IMR-90 (cell line): ENCODE results near the gene TIGD3. TPM values are rescaled to one million over a fixed set of nuclear protein-coding genes. Genes with fewer than 3 reads are reported as not detected.

ENCODE experiments used
- ATAC-seq: fragments of 200-7000 bp; cut with Tn5 transposase; 2 replicates; pipeline ENCODE4 v1.9.1; 2020; ENCODE audit warnings: low read depth, mild to moderate bottlenecking, moderate library complexity
- BruUV-seq: library from RNA; stranded (reverse); fragments of 400-500 nt; replicated peaks from 2 replicates; lab custom pipeline; 2021; lab: Mats Ljungman, UMichigan
- CTCF ChIA-PET: fragments of 300-600 bp; formaldehyde crosslinking; extraction: SDS; loops from one replicate; lab custom pipeline; 2021; ENCODE audit warnings: antibody characterized with exemption; lab: Yijun Ruan, JAX
- POLR2A ChIA-PET: fragments of 300-600 bp; sonication (Branson Sonifier 250); formaldehyde crosslinking; loops from one replicate; lab custom pipeline; 2022; ENCODE audit warnings: antibody characterized with exemption; ENCODE audit not compliant: unreplicated experiment; lab: Charles Lee
- DNase-seq: peaks from one replicate; pipeline ENCODE4 v3.0.0; 2013
- H2AFZ ChIP-seq: replicated peaks from 2 replicates; pipeline ENCODE3; 2013; ENCODE audit warnings: low read length, mild to moderate bottlenecking; ENCODE audit not compliant: poor library complexity
- H2AK5ac ChIP-seq: 2 replicates; pipeline ENCODE4 v1.6.1; 2013; ENCODE audit warnings: low read depth, low read length, inconsistent platforms
- H2AK9ac ChIP-seq: replicated peaks from 2 replicates; pipeline ENCODE3; 2013; ENCODE audit warnings: mild to moderate bottlenecking, low read depth, low read length, moderate library complexity; ENCODE audit not compliant: poor library complexity
- H2BK120ac ChIP-seq: 2 replicates; pipeline ENCODE4 v1.6.1; 2013; ENCODE audit warnings: low read depth, low read length, inconsistent platforms
- H2BK15ac ChIP-seq: 3 replicates; pipeline ENCODE4 v1.6.1; 2013; ENCODE audit warnings: low read depth, low read length, inconsistent platforms
- H2BK20ac ChIP-seq: 2 replicates; pipeline ENCODE4 v1.6.1; 2013; ENCODE audit warnings: low read depth, mild to moderate bottlenecking, inconsistent platforms, low read length, moderate library complexity
- H2BK5ac ChIP-seq: 2 replicates; pipeline ENCODE4 v1.6.1; 2013; ENCODE audit warnings: mild to moderate bottlenecking, low read depth, low read length, inconsistent platforms; ENCODE audit not compliant: poor library complexity, severe bottlenecking
- H3K14ac ChIP-seq: replicated peaks from 2 replicates; pipeline ENCODE4 v1.6.1; 2013; ENCODE audit warnings: low read depth, low read length, inconsistent platforms
- H3K18ac ChIP-seq: 2 replicates; pipeline ENCODE4 v1.6.1; 2013; ENCODE audit warnings: low read depth, low read length, control low read depth
- H3K23ac ChIP-seq: 2 replicates; pipeline ENCODE4 v1.6.1; 2013; ENCODE audit warnings: low read depth, low read length, inconsistent platforms
- H3K27ac ChIP-seq: 2 replicates; pipeline ENCODE4 v1.5.1; 2013; ENCODE audit warnings: mild to moderate bottlenecking, control low read depth, low read length; ENCODE audit not compliant: insufficient read depth
- H3K27me3 ChIP-seq: 2 replicates; pipeline ENCODE4 v1.6.1; 2013; ENCODE audit warnings: low read length; ENCODE audit not compliant: control insufficient read depth, insufficient read depth
- H3K36me3 ChIP-seq: 2 replicates; pipeline ENCODE4 v1.6.1; 2013; ENCODE audit warnings: low read length, mixed read lengths; ENCODE audit not compliant: control insufficient read depth, insufficient read depth
- H3K4ac ChIP-seq: 2 replicates; pipeline ENCODE4 v1.6.1; 2013; ENCODE audit warnings: low read depth, low read length, inconsistent platforms
- H3K4me1 ChIP-seq: 2 replicates; pipeline ENCODE4 v1.6.1; 2013; ENCODE audit warnings: low read length, mixed read lengths; ENCODE audit not compliant: control insufficient read depth, insufficient read depth
- H3K4me2 ChIP-seq: 2 replicates; pipeline ENCODE4 v1.6.1; 2013; ENCODE audit warnings: low read depth, mild to moderate bottlenecking, control low read depth, low read length, moderate library complexity
- H3K4me3 ChIP-seq: 2 replicates; pipeline ENCODE4 v1.5.1; 2013; ENCODE audit warnings: low read depth, mild to moderate bottlenecking, control low read depth, low read length, moderate library complexity; ENCODE audit not compliant: insufficient read depth
- H3K56ac ChIP-seq: 2 replicates; pipeline ENCODE4 v1.6.1; 2013; ENCODE audit warnings: low read length, inconsistent platforms; ENCODE audit not compliant: insufficient read depth; ENCODE audit errors: extremely low read depth
- H3K79me1 ChIP-seq, 2 experiments: 2 replicates each; pipeline ENCODE4 v1.6.1; 2013; ENCODE audit warnings: low read length in 2 of 2, inconsistent platforms in 1 of 2, low read depth in 1 of 2
- H3K9ac ChIP-seq: 2 replicates; pipeline ENCODE4 v1.6.1; 2013; ENCODE audit warnings: low read depth, low read length, control low read depth
- H3K9me1 ChIP-seq: 2 replicates; pipeline ENCODE4 v1.6.1; 2013; ENCODE audit warnings: low read length, inconsistent platforms; ENCODE audit not compliant: insufficient read depth
- H3K9me3 ChIP-seq: 2 replicates; pipeline ENCODE4 v1.6.1; 2013; ENCODE audit warnings: low read length; ENCODE audit not compliant: control insufficient read depth, insufficient read depth
- H4K20me1 ChIP-seq: 2 replicates; pipeline ENCODE4 v1.6.1; 2013; ENCODE audit warnings: low read length, inconsistent platforms; ENCODE audit not compliant: insufficient read depth
- H4K5ac ChIP-seq: 2 replicates; pipeline ENCODE4 v1.6.1; 2013; ENCODE audit warnings: mild to moderate bottlenecking, low read depth, low read length, control low read depth
- H4K8ac ChIP-seq, 2 experiments: 2 replicates each; pipeline ENCODE4 v1.6.1; 2013; ENCODE audit warnings: low read depth in 2 of 2, low read length in 2 of 2, control low read depth in 1 of 2, inconsistent platforms in 1 of 2
- H4K91ac ChIP-seq: 2 replicates; pipeline ENCODE4 v1.6.1; 2013; ENCODE audit warnings: low read depth, low read length, inconsistent platforms; ENCODE audit not compliant: insufficient read depth
- CHD1 ChIP-seq: IDR thresholded peaks from 2 replicates; pipeline ENCODE4 v1.6.1; 2012; ENCODE audit warnings: low read depth, low read length, improper control_type of control experiment
- ELK1 ChIP-seq: fragments of 150-350 bp; IDR thresholded peaks from 2 replicates; pipeline ENCODE4 v1.6.1; 2016; ENCODE audit warnings: low read depth, mild to moderate bottlenecking, low read length, moderate library complexity, borderline replicate concordance
- FOS ChIP-seq: fragments of 150-350 bp; IDR thresholded peaks from 2 replicates; pipeline ENCODE4 v1.6.1; 2016; ENCODE audit warnings: low read depth, low read length
- MAFK ChIP-seq: IDR thresholded peaks from 2 replicates; pipeline ENCODE4 v1.6.1; 2012; ENCODE audit warnings: low read depth, low read length, improper control_type of control experiment
- MXI1 ChIP-seq: IDR thresholded peaks from 2 replicates; pipeline ENCODE4 v1.6.1; 2012; ENCODE audit warnings: low read depth, mild to moderate bottlenecking, low read length, moderate library complexity, borderline replicate concordance
- NFE2L2 ChIP-seq: fragments of 150-350 bp; IDR thresholded peaks from 2 replicates; pipeline ENCODE4 v1.6.1; 2016; ENCODE audit warnings: low read depth, mild to moderate bottlenecking, low read length
- POLR2A ChIP-seq: IDR thresholded peaks from 2 replicates; pipeline ENCODE4 v1.6.1; 2012; ENCODE audit warnings: mild to moderate bottlenecking, low read depth, low read length
- WGBS, 2 experiments: methylation state at CpG; one replicate each; pipeline versions ENCODE4 v1.1.5 to v1.1.7; 2013; ENCODE audit warnings: missing lambda C conversion rate in 2 of 2; ENCODE audit not compliant: insufficient read length in 1 of 2; ENCODE audit errors: extremely low coverage in 2 of 2; 5-methylcytosine and 5-hydroxymethylcytosine counted together
- dilution Hi-C: fragments of 300-500 bp; cut with HindIII; formaldehyde crosslinking; loops from one replicate; pipeline ENCODE4 v1.14.3; 2018; ENCODE audit warnings: low sequenced_read_pairs; ENCODE audit not compliant: unreplicated experiment
- in situ Hi-C: fragments of 300-500 bp; cut with MboI; formaldehyde crosslinking; loops from 3 replicates; pipeline ENCODE4 v1.14.3; 2019; ENCODE audit warnings: low sequenced_read_pairs, inconsistent platforms, mixed read lengths
- intact Hi-C: fragments of 100-400 bp; cut with micrococcal nuclease; formaldehyde crosslinking; loops from 2 replicates; pipeline ENCODE4 v1.10.0; 2022
- polyA plus RNA-seq, 3 experiments: library from polyadenylated mRNA; depleted of rRNA; stranded (reverse); fragments of >200 nt; gene quantifications; 2 replicates each; pipeline ENCODE4 v1.2.3, GENCODE V29; 2012; ENCODE audit warnings: low replicate concordance in 1 of 3
- total RNA-seq: library from RNA; depleted of rRNA; stranded (reverse); fragments of >200 nt; gene quantifications from 2 replicates; pipeline ENCODE4 v1.2.3, GENCODE V29; 2012
- TF ChIP-seq, protein P1 (sequence below): conservative IDR thresholded peaks from 2 replicates; pipeline ENCODE4 v1.5.1; 2012; ENCODE audit warnings: mild to moderate bottlenecking, low read depth, low read length, improper control_type of control experiment

Gene TIGD3
- total and polyA plus RNA-seq, 2 of the 4 experiments (the other 2 are of a cell fraction): 0.12 TPM; not detected in 1

DNA sequence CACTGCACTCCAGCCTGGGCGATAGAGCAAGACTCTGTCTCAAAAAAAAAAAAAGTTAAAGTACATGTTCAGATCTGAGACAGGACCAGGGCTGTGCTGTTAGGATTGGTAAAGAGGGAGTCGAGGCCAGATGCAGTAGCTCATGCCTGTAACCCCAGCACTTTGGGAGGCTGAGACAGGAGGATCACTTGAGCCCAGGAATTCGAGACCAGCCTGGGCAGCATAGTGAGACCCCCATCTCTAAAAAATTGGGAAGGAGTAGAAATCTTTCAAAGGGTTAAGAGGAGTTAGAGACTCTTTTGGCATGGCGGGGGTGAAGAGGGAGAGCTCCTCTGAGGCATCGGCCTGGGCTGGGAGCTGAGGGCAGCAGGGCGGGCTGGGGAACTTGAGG, 16.1 kb downstream of the TIGD3 start:
- dilution Hi-C loops: no loop called here
- Histone ChIP-seq H4K91ac (peak overlapping the region; percentile 54), H3K9me1 (peaks cover 4% of the 10 kb centered on the region; the same call in 1 of the 2 replicates), H3K36me3 (no peaks in the 10 kb centered on the region), H2BK120ac (peak overlapping the region; percentile 67), H3K14ac (peak overlapping the region; percentile 44; the same call in 1 of the 2 replicates), H4K20me1 (no peaks in the 10 kb centered on the region), H3K4me2 (no peak overlapping the region), H2BK20ac (peak overlapping the region; percentile 81; the same call in 1 of the 2 replicates), H3K4me1 (peaks cover 2% of the 10 kb centered on the region), H3K23ac (peak overlapping the region; percentile 59), H3K9me3 (no peaks in the 10 kb centered on the region), H4K8ac (peak overlapping the region in 1 of 2 experiments; percentile 66; a peak in 1 of 4 replicates), H2BK15ac (peak overlapping the region; percentile 11; the same call in 1 of the 3 replicates), H2BK5ac (peak overlapping the region; percentile 71), H3K27me3 (no peaks in the 10 kb centered on the region), H3K56ac (no peak overlapping the region), H3K79me1 (peaks cover 0 to 32% of the 10 kb centered on the region in 2 experiments; a peak in 2 of 4 replicates), H4K5ac (no peak overlapping the region), H3K18ac (0 out of 2 replicates have a peak overlapping the region, but pooled peaks have one; percentile 10), H3K4ac (peak overlapping the region; percentile 68), H3K27ac (no peak overlapping the region; the same call in 1 of the 2 replicates), H3K4me3 (no peak overlapping the region), H3K9ac (no peak overlapping the region), H2AK9ac (peak overlapping the region; percentile 12), H2AK5ac (peak overlapping the region; percentile 77), H2AFZ (peak overlapping the region; percentile 49)
- CTCF ChIA-PET: interaction anchor here (0.6 kb wide), 1 partner anchor 29 kb away, joined by 3 read pairs; no protein-coding TSS in a partner anchor
- in situ Hi-C loops: no loop called here
- intact Hi-C loops: no loop called here
- no peak for TF ChIP-seq NFE2L2
- no peak for TF ChIP-seq MAFK
- no peak for TF ChIP-seq CHD1
- TF ChIP-seq, protein P1, sequence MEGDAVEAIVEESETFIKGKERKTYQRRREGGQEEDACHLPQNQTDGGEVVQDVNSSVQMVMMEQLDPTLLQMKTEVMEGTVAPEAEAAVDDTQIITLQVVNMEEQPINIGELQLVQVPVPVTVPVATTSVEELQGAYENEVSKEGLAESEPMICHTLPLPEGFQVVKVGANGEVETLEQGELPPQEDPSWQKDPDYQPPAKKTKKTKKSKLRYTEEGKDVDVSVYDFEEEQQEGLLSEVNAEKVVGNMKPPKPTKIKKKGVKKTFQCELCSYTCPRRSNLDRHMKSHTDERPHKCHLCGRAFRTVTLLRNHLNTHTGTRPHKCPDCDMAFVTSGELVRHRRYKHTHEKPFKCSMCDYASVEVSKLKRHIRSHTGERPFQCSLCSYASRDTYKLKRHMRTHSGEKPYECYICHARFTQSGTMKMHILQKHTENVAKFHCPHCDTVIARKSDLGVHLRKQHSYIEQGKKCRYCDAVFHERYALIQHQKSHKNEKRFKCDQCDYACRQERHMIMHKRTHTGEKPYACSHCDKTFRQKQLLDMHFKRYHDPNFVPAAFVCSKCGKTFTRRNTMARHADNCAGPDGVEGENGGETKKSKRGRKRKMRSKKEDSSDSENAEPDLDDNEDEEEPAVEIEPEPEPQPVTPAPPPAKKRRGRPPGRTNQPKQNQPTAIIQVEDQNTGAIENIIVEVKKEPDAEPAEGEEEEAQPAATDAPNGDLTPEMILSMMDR: no peak
- TF ChIP-seq POLR2A: no peak
- no peak for TF ChIP-seq ELK1
- TF ChIP-seq MXI1: no peak
- TF ChIP-seq FOS: no peak
- DNase-seq (no peak), ATAC-seq (no peak)
- WGBS, 2 experiments: 89% methylated on average over 2 of the region's 6 CpGs; no CpG with 5 or more reads in 1 of the 2 experiments
- POLR2A ChIA-PET: interaction anchor here (1.0 to 1.7 kb wide), 4 partner anchors 52 to 137 kb away, joined by 4 to 7 read pairs (median 6); partner anchors contain the start of genes MALAT1 and NEAT1
- BruUV-seq: no TSS peak
